ENCODE measurements around the gene TMEM89. TPM values are rescaled to one million over a fixed set of nuclear protein-coding genes. Genes with fewer than 3 reads are reported as not detected.

The TMEM89 gene
- total and polyA plus RNA-seq, 2 of the 13 experiments (the other 11 are each of a cell fraction or from before 2014, with no cell fraction given): 0.31 to 0.59 TPM

MicroRNA genes within 50 kb of the gene (microRNA counts, 767-probe panel; counts per million panel counts)
- microRNA hsa-miR-711: not detected

Small RNA genes within 50 kb of the gene (microRNA-seq; reads per million reads assigned to microRNA genes)
- gene MIR4793: not detected
- not detected for gene MIR711

Other genes starting within 250 kb of the TMEM89 start
- gene FBXW12, start 249.6 kb downstream of the TMEM89 start, total RNA-seq (2016; rRNA removed; fragmentation: Illumina TruSeq; extraction: Trizol): not detected in 2 replicates
- not detected in 2 replicates for gene FBXW12, start 249.6 kb downstream of the TMEM89 start, polyA plus RNA-seq (2011; rRNA removed)
- gene PLXNB1, start 191.7 kb downstream of the TMEM89 start, total RNA-seq (2016; rRNA removed; fragmentation: Illumina TruSeq; extraction: Trizol): 25.4 and 86.0 TPM in 2 replicates
- 143 and 179 TPM in 2 replicates for gene PLXNB1, start 191.7 kb downstream of the TMEM89 start, polyA plus RNA-seq (2011; rRNA removed)
- 29.4 and 38.3 TPM in 2 replicates for gene CCDC51, start 181.7 kb downstream of the TMEM89 start, total RNA-seq (2016; rRNA removed; fragmentation: Illumina TruSeq; extraction: Trizol)
- 15.5 and 18.1 TPM in 2 replicates for gene CCDC51, start 181.7 kb downstream of the TMEM89 start, polyA plus RNA-seq (2011; rRNA removed)
- gene TMA7, start 181.5 kb downstream of the TMEM89 start, total RNA-seq (2016; rRNA removed; fragmentation: Illumina TruSeq; extraction: Trizol): 486 and 510 TPM in 2 replicates
- 80.9 and 100 TPM in 2 replicates for gene TMA7, start 181.5 kb downstream of the TMEM89 start, polyA plus RNA-seq (2011; rRNA removed)
- gene ATRIP, start 175.0 kb downstream of the TMEM89 start, total RNA-seq (2016; rRNA removed; fragmentation: Illumina TruSeq; extraction: Trizol): 11.4 and 12.5 TPM in 2 replicates
- 5.1 and 5.3 TPM in 2 replicates for gene ATRIP, start 175.0 kb downstream of the TMEM89 start, polyA plus RNA-seq (2011; rRNA removed)
- gene SHISA5, start 117.6 kb downstream of the TMEM89 start, total RNA-seq (2016; rRNA removed; fragmentation: Illumina TruSeq; extraction: Trizol): 74.3 and 91.4 TPM in 2 replicates
- 75.8 and 83.0 TPM in 2 replicates for gene SHISA5, start 117.6 kb downstream of the TMEM89 start, polyA plus RNA-seq (2011; rRNA removed)
- gene PFKFB4, start 65.0 kb downstream of the TMEM89 start, total RNA-seq (2016; rRNA removed; fragmentation: Illumina TruSeq; extraction: Trizol): 6.4 and 7.1 TPM in 2 replicates
- 103 and 122 TPM in 2 replicates for gene PFKFB4, start 65.0 kb downstream of the TMEM89 start, polyA plus RNA-seq (2011; rRNA removed)
- gene UCN2, start 58.0 kb downstream of the TMEM89 start, total RNA-seq (2016; rRNA removed; fragmentation: Illumina TruSeq; extraction: Trizol): 0.07 and 0.13 TPM in 2 replicates
- 1.5 and 2.3 TPM in 2 replicates for gene UCN2, start 58.0 kb downstream of the TMEM89 start, polyA plus RNA-seq (2011; rRNA removed)
- gene COL7A1, start 26.4 kb downstream of the TMEM89 start, total RNA-seq (2016; rRNA removed; fragmentation: Illumina TruSeq; extraction: Trizol): 0.55 and 2.7 TPM in 2 replicates
- 11.7 and 18.1 TPM in 2 replicates for gene COL7A1, start 26.4 kb downstream of the TMEM89 start, polyA plus RNA-seq (2011; rRNA removed)
- gene UQCRC1, start 12.1 kb downstream of the TMEM89 start, total RNA-seq (2016; rRNA removed; fragmentation: Illumina TruSeq; extraction: Trizol): 273 and 316 TPM in 2 replicates
- 680 and 772 TPM in 2 replicates for gene UQCRC1, start 12.1 kb downstream of the TMEM89 start, polyA plus RNA-seq (2011; rRNA removed)
- 10.3 and 40.7 TPM in 2 replicates for gene SLC26A6, start 13.7 kb upstream of the TMEM89 start, total RNA-seq (2016; rRNA removed; fragmentation: Illumina TruSeq; extraction: Trizol)
- 184 and 298 TPM in 2 replicates for gene SLC26A6, start 13.7 kb upstream of the TMEM89 start, polyA plus RNA-seq (2011; rRNA removed)
- gene CELSR3, start 41.1 kb upstream of the TMEM89 start, total RNA-seq (2016; rRNA removed; fragmentation: Illumina TruSeq; extraction: Trizol): 3.2 and 5.4 TPM in 2 replicates
- 6.7 and 8.3 TPM in 2 replicates for gene CELSR3, start 41.1 kb upstream of the TMEM89 start, polyA plus RNA-seq (2011; rRNA removed)
- gene NCKIPSD, start 64.1 kb upstream of the TMEM89 start, total RNA-seq (2016; rRNA removed; fragmentation: Illumina TruSeq; extraction: Trizol): 13.5 and 14.3 TPM in 2 replicates
- gene NCKIPSD, start 64.1 kb upstream of the TMEM89 start, polyA plus RNA-seq (2011; rRNA removed): 35.2 and 44.2 TPM in 2 replicates
- gene IP6K2, start 95.5 kb upstream of the TMEM89 start, total RNA-seq (2016; rRNA removed; fragmentation: Illumina TruSeq; extraction: Trizol): 65.5 and 85.5 TPM in 2 replicates
- 112 and 115 TPM in 2 replicates for gene IP6K2, start 95.5 kb upstream of the TMEM89 start, polyA plus RNA-seq (2011; rRNA removed)
- gene PRKAR2A, start 226.1 kb upstream of the TMEM89 start, total RNA-seq (2016; rRNA removed; fragmentation: Illumina TruSeq; extraction: Trizol): 29.2 and 38.5 TPM in 2 replicates
- 9.1 and 11.8 TPM in 2 replicates for gene PRKAR2A, start 226.1 kb upstream of the TMEM89 start, polyA plus RNA-seq (2011; rRNA removed)